ENCODE data around the gene HOXB8. TPM values are rescaled to one million over a fixed set of nuclear protein-coding genes. Genes with fewer than 3 reads are reported as not detected.

Gene HOXB8
- total and polyA plus RNA-seq, 2 of the 13 experiments (the other 11 are each of a cell fraction or from before 2014, with no cell fraction given): not detected

- Histone ChIP-seq H3K4me2 (ENCODE audit: low read depth, low read length) (no peak overlapping the region), H3K27ac (ENCODE audit: extremely low read length, insufficient read depth, low read length) (no peak overlapping the region), H2AFZ (ENCODE audit: low read length) (no peak overlapping the region), H4K20me1 (ENCODE audit: insufficient read depth, low read length) (peaks cover 3% of the 10 kb centered on the region; the same call in 1 of the 2 replicates), H3K9ac (ENCODE audit: insufficient read depth, low read depth, low read length) (no peak overlapping the region), H3K4me3 (replicated peaks in 1 of 3; ENCODE audit: insufficient read depth in 1 of 3, low read depth in 2 of 3, low read length in 3 of 3) (no peak overlapping the region), H3K4me1 (ENCODE audit: insufficient read depth, low read length) (peaks cover 11% of the 10 kb centered on the region; the same call in 1 of the 2 replicates), H3K79me2 (ENCODE audit: insufficient read depth, low read length) (no peaks in the 10 kb centered on the region), H3K27me3 (ENCODE audit: control insufficient read depth in 1 of 2, insufficient read depth in 2 of 2, low read length in 2 of 2) (peaks cover 26 to 88% of the 10 kb centered on the region in 2 experiments), H3K9me3 (ENCODE audit: low read length) (no peaks in the 10 kb centered on the region), H3K36me3 (replicated peaks in 1 of 2; ENCODE audit: control insufficient read depth in 1 of 2, insufficient read depth in 2 of 2, low read length in 2 of 2) (no peaks in the 10 kb centered on the region)
- FAIRE-seq (no peak), DNase-seq (ENCODE audit: low spot score) (no peak), ATAC-seq (no peak)
- BruUV-seq (replicated peaks): no TSS peak
- intact Hi-C loops (cut with micrococcal nuclease; ENCODE audit: unreplicated experiment): no loop called here
- in situ Hi-C loops (cut with HindIII; ENCODE audit: extremely low pct_ligation_motif_present, low pct_unique_long_range_greater_than_20kb): no loop called here
- 22% methylated on average over 9 of the region's 10 CpGs for WGBS (ENCODE audit: low lambda C conversion rate)
- no peak for TF ChIP-seq NAIF1 (CRISPR knock-in tag; IDR thresholded peaks at IDR 0.05; ENCODE audit: borderline replicate concordance)
- no peak for TF ChIP-seq ZNF296 (CRISPR knock-in tag; conservative IDR thresholded peaks at IDR 0.05)
- TF ChIP-seq, protein P1, sequence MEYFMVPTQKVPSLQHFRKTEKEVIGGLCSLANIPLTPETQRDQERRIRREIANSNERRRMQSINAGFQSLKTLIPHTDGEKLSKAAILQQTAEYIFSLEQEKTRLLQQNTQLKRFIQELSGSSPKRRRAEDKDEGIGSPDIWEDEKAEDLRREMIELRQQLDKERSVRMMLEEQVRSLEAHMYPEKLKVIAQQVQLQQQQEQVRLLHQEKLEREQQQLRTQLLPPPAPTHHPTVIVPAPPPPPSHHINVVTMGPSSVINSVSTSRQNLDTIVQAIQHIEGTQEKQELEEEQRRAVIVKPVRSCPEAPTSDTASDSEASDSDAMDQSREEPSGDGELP (IDR thresholded peaks at IDR 0.05; ENCODE audit: borderline replicate concordance, low read depth): no peak
- no peak for TF ChIP-seq ZNF30 (CRISPR knock-in tag; IDR thresholded peaks at IDR 0.05)
- TF ChIP-seq ZNF354B (CRISPR knock-in tag; IDR thresholded peaks at IDR 0.05): no peak
- CTCF ChIA-PET (ENCODE audit: low intra/inter-chr PET ratio, low total read pairs): no interaction called here
- POLR2A ChIA-PET: no interaction called here
Measured at GRCh38 chr17:48589060-48589830, 25.8 kb downstream of the HOXB8 start.

GRCh38 chr17:48588528-48588927 is 26.6 kb downstream of the HOXB8 start:
- DNase-seq (ENCODE audit: low spot score): no peak
- BruUV-seq (replicated peaks): no TSS peak
- no peak for TF ChIP-seq MAX (IDR thresholded peaks at IDR 0.05)
- TF ChIP-seq, protein P1 (IDR thresholded peaks at IDR 0.05; ENCODE audit: borderline replicate concordance, low read depth): no peak
- TF ChIP-seq ATM (IDR thresholded peaks at IDR 0.05; ENCODE audit: borderline replicate concordance): no peak
- no peak for TF ChIP-seq ZNF205 (CRISPR knock-in tag; IDR thresholded peaks at IDR 0.05)
- TF ChIP-seq ZSCAN5A (CRISPR knock-in tag; IDR thresholded peaks at IDR 0.05; ENCODE audit: borderline replicate concordance): no peak
- TF ChIP-seq SATB2 (CRISPR knock-in tag; IDR thresholded peaks at IDR 0.05): no peak
- TF ChIP-seq, protein P2, sequence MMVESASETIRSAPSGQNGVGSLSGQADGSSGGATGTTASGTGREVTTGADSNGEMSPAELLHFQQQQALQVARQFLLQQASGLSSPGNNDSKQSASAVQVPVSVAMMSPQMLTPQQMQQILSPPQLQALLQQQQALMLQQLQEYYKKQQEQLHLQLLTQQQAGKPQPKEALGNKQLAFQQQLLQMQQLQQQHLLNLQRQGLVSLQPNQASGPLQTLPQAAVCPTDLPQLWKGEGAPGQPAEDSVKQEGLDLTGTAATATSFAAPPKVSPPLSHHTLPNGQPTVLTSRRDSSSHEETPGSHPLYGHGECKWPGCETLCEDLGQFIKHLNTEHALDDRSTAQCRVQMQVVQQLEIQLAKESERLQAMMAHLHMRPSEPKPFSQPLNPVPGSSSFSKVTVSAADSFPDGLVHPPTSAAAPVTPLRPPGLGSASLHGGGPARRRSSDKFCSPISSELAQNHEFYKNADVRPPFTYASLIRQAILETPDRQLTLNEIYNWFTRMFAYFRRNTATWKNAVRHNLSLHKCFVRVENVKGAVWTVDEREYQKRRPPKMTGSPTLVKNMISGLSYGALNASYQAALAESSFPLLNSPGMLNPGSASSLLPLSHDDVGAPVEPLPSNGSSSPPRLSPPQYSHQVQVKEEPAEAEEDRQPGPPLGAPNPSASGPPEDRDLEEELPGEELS (CRISPR knock-in tag; IDR thresholded peaks at IDR 0.05): no peak
- TF ChIP-seq ZFP90 (CRISPR knock-in tag; IDR thresholded peaks at IDR 0.05; ENCODE audit: borderline replicate concordance): no peak
- no peak for ATAC-seq
- ChIA-PET CTCF (ENCODE audit: low intra/inter-chr PET ratio, low total read pairs) (no interaction called here), POLR2A (no interaction called here)
- peaks cover 7% of the 10 kb centered on the region; the same call in 1 of the 2 replicates for H3K4me1 ChIP-seq (ENCODE audit: insufficient read depth, low read length)
- in situ Hi-C loops (cut with HindIII; ENCODE audit: extremely low pct_ligation_motif_present, low pct_unique_long_range_greater_than_20kb) (no loop called here), intact Hi-C loops (cut with micrococcal nuclease; ENCODE audit: unreplicated experiment) (no loop called here)
- no peaks in the 10 kb centered on the region for H3K79me2 ChIP-seq (ENCODE audit: insufficient read depth, low read length)
- no peak overlapping the region for H3K4me2 ChIP-seq (ENCODE audit: low read depth, low read length)
- peaks cover 24 to 90% of the 10 kb centered on the region in 2 experiments for H3K27me3 ChIP-seq (ENCODE audit: control insufficient read depth in 1 of 2, insufficient read depth in 2 of 2, low read length in 2 of 2)
- H3K27ac ChIP-seq (ENCODE audit: extremely low read length, insufficient read depth, low read length): no peak overlapping the region
- no peak overlapping the region for H2AFZ ChIP-seq (ENCODE audit: low read length)
- H3K9me3 ChIP-seq (ENCODE audit: low read length): no peaks in the 10 kb centered on the region
- H3K9ac ChIP-seq (ENCODE audit: insufficient read depth, low read depth, low read length): no peak overlapping the region
- no peak for FAIRE-seq
- 4% methylated on average over 2 of the region's 2 CpGs for WGBS (ENCODE audit: low lambda C conversion rate)
- H3K4me3 ChIP-seq (replicated peaks in 1 of 3; ENCODE audit: insufficient read depth in 1 of 3, low read depth in 2 of 3, low read length in 3 of 3): no peak overlapping the region
- no peaks in the 10 kb centered on the region for H3K36me3 ChIP-seq (replicated peaks in 1 of 2; ENCODE audit: control insufficient read depth in 1 of 2, insufficient read depth in 2 of 2, low read length in 2 of 2)
- H4K20me1 ChIP-seq (ENCODE audit: insufficient read depth, low read length): peaks cover 4% of the 10 kb centered on the region; the same call in 1 of the 2 replicates

Measured in HepG2 (cell line).